ENCODE measurements around the gene TRH.
"Not testable (repeated sequence)": the region's sequence is repeated elsewhere in the genome, so short reads cannot be mapped to it uniquely, and the experiment has no call there.

TRH gene

DNA sequence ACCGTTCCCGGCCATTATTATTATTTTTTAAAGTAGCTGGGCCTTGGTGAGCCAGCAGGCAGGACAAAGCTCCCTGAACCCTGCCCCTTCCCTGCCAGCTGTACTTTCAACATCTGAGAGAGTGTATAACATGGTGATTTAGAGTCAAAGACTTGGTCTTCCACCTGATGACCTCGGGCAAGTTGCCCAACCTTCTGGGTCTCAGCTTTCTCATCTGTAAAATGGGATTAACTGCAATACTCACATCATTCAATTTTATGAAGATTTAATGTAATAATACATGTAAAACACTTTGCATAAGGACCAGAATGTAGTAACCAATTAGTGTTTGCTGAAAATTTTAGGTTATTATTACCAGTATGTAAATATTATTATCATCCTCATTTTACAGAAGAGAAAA, 11.9 kb upstream of the TRH start:
- no peak overlapping the region for H3K4me3 ChIP-seq (ENCODE audit: low read depth, low read length)

DNA sequence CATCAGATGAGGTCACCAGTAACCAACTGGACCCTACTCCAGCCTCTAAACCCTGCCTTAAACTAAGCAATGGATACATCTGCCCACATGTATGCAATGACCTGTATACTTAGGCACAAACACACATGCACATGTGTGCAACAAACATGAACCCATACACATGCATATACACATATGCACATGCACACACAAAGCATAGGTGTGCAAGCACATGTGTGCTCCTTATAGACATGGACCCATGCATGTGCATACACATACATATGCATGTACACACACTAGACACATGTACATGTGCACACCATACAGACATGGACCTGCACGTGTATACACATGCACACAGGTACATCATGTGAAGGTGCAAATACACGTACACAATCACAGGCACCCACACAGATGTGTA, 8.6 kb upstream of the TRH start:
- H3K4me3 ChIP-seq (ENCODE audit: low read depth, low read length): no peak overlapping the region

DNA sequence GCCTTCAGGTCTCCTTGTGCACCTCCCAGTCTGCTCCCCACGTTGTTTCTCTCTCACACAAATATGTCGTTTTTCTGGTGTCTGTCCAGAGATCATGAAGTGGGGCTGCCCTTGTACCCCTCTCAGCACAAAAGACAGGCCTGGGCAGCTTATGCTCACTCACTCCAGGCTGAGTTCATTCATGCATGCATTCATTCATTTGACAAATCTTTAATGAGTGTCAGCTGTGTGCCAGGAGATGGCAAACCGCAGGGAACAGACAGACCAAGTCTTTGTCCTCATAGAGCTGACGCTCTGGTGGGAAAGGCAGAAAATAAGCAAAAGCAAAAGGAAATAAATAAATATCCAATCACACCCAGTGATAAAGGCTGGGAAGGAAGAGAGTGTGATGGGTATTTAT, 7.6 kb upstream of the TRH start:
- H3K4me3 ChIP-seq (ENCODE audit: low read depth, low read length): no peak overlapping the region

DNA sequence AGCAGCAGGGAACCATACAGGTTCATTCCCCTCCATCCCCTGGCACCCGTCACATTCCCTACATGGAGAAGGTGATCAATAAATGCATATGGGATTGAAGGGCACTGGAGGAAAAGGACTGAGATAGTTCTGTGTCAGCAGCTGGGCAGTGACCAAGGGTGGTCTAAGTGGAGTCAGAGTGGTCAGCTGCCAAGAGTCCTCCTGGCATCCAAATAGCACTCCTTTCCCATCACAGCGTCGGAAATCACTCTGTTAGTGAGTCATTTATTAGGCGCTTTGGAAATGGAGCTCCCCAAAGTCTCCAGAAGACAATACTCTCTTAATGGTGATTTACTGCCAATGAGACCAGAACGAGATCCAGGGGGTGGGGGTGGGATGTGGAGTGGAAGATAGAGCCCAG, 6.8 kb upstream of the TRH start:
- no peak overlapping the region for H3K4me3 ChIP-seq (ENCODE audit: low read depth, low read length)

DNA sequence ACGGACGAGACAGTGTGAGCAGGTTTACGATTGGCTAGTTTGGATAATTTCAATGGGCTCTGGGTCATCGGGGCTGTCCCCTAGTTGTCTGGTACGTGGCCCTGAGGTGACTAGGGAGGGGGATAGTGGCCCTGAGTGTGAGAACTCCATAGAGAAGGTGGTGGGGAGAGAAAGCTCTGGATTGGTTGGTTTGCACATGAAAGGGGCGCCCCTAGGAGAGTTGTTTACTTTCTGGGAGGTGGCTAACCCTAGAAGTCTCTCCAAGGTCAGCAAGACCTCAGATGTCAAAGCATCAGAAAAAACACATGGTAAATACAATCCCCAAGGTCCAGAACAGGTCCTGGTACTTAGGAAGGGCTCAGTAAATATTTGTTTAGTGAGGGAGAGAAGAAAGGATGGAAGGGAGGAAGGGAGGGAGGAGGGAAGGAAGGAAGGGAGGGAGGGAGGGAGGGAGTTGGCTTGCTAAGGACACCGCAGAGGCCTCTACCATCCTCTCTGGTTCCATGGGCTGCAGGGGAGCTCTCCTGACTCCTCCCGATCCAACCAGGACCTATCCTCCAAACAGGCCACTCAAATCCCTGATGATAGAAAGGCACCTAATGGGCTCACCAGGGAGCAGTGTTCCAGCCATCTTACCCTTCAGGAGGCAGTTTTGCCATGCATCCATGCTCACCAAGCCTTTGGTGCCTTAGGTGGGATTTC, 3.0 kb upstream of the TRH start:
- H3K4me3 ChIP-seq (ENCODE audit: low read depth, low read length): no peak overlapping the region

DNA sequence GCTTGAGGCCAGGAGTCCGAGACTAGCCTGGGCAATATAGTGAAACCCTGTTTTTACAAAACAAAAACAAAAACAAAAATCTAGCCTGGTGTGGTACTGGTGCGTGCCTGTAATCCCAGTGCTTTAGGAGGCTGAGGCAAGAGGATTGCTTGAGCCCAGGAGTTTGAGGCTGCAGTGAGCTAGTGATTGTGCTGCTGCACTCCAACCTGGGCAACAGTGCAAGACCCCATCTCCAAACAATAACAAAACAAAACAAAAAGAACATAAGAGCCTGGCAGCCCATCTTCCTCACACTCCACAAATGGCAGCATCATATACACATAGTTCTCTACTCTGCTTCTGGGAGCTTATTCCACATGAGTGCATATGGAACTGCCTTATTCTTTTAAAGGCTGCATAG, 2.2 kb upstream of the TRH start:
- no peak overlapping the region for H3K4me3 ChIP-seq (ENCODE audit: low read depth, low read length)

DNA sequence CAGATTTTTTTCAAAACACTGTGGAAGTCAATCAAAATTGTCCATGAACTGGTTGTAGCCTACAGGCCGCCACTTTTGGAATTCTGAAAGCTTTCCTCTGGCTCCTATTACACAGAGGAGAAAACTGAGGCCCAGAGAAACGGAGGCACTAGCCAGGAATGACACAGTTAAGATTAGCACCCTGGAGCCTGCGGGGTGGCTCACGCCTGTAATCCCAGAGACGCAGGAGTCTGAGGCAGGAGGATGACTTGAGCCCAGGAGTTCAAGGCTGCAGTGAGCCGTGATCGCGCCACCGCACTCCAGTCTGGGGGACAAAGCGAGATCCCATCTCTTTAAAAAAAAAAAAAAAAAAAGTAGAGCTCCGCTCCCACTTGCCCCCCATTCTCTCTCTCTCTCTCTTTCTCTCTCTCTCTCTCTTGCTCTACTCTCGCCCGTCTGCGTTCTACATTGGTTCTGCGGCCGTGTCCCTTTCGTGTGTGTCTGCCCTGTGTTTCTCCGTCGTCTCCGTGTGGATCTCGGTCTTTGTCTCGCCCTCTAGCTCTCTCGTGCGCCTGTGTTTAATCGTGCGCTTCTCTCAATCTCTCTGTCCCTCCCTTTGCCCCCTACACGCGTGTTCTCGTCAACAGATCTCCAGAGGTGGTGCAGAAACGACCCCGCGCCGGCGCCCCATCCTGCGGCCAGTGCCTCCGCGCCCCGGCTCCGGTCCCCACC, 512 bp upstream of the TRH start:
- H3K4me3 ChIP-seq (ENCODE audit: low read depth, low read length): no peak overlapping the region

DNA sequence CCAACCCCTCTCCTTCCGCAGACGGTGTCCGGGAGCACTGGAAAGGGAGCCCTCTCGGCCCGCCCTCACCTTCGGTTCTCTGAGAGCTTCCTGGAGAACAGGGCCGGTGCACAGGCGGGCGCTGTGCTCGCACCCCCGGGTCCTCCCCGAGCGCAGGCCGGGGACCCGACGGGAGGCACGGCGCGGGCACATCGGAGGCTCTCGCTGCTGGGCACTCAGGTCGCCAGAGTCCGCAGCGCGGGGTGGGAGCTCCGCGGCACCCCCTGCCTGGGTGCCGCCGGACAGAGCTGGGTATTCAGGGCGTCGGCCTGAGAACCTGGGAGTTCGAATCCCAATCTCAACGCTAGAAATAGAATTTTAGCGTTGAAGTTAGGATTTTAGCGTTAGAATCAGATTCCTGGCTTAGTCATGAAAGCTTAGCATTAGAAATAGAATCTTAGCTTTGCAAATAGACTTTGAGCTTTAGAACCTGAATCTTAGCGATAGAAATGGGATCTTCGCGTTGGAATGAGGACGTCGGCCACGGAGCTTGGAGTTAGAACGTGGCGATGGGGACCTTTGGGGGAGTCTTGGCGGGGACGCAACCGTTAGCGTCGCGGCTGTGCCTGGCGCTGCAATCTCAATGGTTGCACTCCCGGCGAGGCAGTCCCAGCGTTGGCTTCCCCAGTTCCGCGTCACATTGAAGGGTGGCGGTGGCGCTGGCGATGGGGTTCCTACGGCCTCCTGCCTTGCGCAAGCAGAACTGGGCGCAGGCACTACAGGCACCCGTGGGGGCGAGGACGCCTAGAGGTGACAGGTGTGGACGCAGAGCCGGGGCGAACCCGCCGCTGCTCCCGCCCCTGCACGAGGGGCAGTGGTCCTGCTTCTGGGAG, 549 bp downstream of the TRH start:
- peak overlapping the region; percentile 27 for H3K4me3 ChIP-seq (ENCODE audit: low read depth, low read length)

DNA sequence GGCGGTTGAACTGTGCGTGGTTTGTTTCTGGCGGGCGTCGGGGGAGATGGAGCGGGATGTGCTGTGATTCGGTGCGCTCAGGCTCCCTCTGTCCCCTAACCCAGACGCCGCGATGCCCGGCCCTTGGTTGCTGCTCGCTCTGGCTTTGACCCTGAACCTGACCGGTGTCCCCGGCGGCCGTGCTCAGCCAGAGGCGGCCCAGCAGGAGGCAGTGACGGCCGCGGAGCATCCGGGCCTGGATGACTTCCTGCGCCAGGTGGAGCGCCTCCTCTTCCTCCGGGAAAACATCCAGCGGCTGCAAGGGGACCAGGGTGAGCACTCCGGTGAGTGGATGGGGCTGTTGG, 1.2 kb downstream of the TRH start:
- H3K4me3 ChIP-seq (ENCODE audit: low read depth, low read length): no peak overlapping the region

DNA sequence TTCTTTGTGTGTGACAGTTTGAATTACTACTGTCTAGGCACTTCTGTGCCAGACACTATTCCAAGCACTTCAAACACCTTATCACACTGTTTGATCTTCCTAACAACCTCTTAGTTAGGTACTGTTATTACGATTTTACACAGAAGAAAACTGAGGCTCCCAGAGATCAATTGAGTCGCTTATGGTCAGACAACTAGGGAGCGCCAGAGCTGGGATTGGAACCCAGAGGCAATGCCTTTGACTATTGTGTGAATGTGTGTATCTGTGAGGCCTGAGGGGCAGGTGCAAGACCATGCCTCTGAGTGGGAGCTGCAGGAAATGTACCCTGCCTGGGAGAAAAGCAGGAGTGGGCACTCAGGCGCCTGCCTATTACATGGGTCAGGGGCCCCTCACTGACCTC, 1.8 kb downstream of the TRH start:
- no peak overlapping the region for H3K4me3 ChIP-seq (ENCODE audit: low read depth, low read length)

DNA sequence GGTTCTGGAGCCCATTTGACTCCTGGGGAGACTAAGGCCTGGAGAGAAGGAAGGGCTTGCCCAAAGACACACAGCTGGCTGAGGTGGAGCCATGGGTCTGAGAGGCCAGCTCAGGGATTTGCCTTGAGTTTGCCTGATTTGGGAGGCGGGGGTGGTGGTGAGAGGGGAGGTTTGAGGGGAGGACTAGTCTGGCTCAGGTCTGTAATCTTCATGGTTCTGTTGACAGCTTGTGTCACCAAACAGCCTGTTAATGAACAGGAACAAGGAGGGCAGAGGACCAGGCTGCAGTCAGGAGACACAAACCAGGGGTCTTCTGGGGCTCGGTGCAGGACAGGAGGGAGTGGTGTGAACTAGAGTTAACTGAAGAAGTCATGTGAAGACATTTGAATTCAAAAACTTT, 3.6 kb downstream of the TRH start:
- H3K4me3 ChIP-seq (ENCODE audit: low read depth, low read length): no peak overlapping the region

DNA sequence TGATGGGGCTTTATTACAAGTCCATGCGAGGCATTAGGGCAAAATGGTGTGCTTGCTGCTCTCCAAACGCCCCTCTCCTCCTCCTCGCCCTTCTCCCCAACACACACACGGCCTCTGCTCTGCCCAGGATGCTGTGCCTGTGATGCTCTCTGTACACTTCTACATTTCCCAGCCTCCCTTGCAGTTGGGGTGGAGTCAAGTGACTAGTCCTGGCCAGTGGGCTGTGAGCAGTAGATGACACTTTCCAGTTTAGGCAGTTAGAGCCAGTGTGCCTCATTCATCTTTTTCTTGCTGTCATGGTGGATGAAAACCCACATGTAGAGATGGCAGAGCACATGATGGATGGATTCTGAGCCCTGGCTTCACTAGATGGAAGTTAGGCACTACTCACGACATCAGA, 5.4 kb downstream of the TRH start:
- H3K4me3 ChIP-seq (ENCODE audit: low read depth, low read length): no peak overlapping the region

DNA sequence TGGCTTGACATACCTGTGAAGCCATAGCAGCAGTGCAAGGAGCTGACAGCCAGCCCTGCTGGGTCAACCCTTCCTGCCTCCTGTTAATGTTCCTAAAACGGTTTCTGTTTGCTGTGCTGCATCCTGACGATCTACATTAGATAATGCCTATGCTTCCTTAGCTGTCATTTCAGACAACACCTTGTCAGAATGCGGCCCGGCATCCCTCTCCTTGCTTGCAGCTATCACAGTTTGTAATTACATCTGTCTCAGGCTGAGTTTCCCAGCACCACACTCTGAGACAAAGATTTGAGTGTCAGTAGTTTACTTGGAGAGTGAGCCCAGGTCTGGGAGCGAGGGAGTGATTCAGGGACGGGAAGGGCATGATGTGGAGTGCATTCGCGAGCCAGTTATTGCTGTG, 9.0 kb downstream of the TRH start:
- no peak overlapping the region for H3K4me3 ChIP-seq (ENCODE audit: low read depth, low read length)

DNA sequence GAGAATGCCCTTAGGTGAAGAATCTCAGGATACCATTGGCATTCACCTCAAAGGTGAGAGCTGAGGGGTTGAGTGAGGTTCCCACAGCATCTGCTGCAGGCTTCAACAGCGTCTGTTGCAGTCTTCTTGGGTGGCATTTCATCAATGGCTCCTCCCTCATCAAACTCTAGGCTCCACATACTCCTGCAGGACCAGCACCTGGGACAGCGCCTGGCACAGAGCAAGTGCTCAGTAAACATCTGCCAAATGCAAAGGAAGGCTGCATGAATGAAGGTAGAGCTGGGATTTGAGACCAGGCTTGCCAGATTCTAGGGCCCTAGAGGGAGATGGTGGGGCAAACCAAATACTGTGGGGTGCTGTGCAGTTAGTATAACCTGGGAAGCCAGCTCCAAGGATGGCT, 9.6 kb downstream of the TRH start:
- no peak overlapping the region for H3K4me3 ChIP-seq (ENCODE audit: low read depth, low read length)

DNA sequence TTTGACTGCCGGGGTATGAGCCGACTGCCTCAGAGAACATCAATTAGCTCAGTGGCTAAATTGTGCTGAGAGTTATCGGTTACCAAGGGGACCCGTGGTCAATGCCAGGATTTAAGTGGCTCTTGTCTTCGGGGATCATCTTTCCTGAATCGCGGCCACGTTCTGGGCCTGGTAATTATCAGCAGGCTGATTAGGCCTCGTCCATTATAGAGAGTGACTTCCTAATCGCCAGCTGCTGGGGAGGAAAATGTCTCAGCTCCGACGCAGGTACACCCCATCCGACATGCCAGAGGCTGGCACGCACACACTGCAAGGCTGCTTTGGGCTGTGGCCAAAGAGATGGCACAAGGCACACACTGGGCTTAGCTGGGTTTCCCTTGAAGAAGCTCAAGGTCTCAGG, 10.6 kb downstream of the TRH start:
- H3K4me3 ChIP-seq (ENCODE audit: low read depth, low read length): no peak overlapping the region

DNA sequence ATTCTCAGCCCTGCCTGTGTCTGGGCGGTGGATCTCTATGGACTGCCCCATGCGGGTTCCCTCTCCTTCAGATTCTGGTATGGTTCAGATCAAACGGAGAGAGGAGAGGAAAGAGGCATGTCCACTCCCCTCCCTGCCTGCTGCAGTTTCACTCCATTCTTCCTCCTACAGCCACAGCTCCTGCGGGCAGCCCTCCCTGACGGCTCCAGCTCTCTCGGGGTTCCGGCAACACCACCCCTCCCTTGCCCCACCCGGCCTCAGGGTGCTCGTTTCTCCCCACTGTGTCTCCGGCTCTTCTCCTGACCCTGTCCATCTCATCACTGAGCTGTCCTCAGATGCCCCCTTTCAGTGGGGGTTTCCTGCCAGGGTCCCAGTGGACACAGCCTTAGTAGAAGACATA, 13.9 kb downstream of the TRH start:
- no peak overlapping the region for H3K4me3 ChIP-seq (ENCODE audit: low read depth, low read length)

DNA sequence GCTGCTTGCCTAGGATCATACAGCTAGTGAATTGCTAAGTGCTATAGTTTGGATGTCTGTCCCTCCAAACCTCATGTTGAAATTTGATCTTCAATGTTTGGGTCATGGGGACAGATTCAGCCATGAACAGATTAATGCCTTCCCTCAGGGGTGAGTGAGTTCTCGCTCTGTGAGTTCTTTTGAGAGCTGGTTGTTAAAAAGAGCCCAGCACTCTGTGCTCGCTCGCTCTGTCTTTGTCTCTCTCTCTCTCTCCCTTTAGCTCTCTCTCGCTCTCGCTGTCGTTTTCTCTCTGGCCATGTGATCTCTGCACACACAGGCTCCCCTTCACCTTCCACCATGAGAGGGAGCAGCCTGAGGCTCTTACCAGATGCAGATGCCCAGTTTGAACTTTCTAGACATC, 14.9 kb downstream of the TRH start:
- H3K4me3 ChIP-seq (ENCODE audit: low read depth, low read length): no peak overlapping the region

DNA sequence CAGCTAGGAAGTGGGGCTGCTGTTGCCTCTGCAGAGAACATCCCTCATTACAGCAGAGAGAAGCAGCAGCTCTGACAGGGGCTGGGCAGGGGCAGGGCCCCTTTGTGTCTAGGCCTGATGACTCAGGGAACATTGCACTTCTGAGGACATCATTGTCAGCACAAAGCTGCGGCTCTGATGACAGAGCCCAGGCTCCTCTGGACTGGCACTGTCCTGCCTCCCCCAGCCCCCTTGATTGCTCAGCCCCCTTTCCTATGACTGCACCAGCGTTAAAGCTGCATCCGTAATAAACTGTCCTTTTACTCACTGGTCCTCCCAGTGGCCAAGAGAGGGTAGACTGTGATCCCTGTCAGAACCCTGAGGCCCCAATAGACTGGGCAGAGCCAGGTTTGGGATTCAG, 18.3 kb downstream of the TRH start:
- H3K4me3 ChIP-seq (ENCODE audit: low read depth, low read length): no peak overlapping the region

DNA sequence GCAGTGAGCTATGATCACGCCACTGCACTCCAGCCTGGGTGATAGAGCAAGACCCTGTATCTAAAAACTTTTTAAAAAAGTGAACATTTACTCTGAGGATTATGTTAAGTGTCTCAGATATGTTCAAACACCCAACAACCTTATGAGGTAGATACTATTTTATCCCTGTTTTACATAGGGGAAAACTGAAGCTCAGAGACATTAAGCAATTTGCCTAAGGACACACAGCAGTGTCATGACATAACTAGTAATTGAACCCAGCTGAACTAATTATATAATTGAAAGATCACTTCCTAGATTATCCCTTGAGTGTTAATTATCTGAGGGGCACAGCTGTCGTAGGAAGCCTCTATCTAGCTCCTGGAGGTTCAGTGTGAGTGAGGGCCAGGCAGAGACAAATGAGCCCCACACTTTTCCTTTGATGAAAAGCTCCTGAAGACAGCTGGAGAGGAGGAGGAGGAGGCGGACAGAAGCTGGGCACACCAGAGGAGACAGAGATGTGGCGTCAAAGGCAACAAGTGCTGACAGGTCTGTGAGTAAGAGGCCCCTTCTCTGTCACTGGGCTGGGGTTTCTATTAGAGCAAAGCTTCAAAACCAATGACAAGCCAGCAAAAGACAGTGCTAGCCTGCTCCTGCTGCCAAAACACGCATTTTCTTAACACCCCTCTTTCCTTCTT, 20.5 kb downstream of the TRH start:
- H3K4me3 ChIP-seq (ENCODE audit: low read depth, low read length): no peak overlapping the region

DNA sequence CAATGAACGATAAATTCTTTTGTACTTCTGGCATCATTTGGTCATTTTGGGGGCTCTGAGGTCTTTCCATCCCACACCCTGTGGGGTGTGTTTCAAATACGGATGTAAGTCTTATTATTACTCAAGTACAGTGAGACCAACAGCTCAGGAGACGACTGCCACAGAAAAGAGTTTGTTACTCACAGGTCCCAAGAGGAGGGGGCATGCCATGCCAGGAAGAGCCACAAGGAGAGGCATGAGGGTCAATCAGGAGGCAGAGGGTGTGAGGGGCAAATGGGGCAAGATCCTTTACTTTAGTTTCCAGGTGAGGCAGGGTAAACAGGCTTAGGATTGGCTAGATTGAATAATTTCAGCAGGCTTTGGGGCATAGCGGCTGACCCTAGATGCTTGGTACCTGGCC, 21.6 kb downstream of the TRH start:
- no peak overlapping the region for H3K4me3 ChIP-seq (ENCODE audit: low read depth, low read length)

DNA sequence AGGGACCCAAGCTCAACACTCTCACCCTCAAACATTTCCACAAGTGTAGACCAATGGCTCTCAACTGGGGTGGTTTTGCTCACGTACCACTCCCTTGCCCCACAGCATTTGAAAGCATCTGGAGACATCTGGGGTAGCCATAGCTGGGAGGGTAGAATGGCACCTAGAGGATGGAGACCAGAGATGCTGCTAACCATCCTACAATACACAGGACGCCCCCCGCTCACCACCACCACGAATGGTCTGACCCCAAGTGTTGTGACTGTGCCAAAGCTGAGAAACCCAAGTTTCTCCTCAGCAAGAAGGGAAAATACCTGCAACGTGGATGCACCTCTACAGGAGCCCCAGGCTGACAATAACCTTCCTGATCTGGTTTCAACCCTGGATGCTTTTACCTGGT, 24.7 kb downstream of the TRH start:
- H3K4me3 ChIP-seq (ENCODE audit: low read depth, low read length): not testable (repeated sequence)
